ENCODE data around the gene GPR35.

DNA sequence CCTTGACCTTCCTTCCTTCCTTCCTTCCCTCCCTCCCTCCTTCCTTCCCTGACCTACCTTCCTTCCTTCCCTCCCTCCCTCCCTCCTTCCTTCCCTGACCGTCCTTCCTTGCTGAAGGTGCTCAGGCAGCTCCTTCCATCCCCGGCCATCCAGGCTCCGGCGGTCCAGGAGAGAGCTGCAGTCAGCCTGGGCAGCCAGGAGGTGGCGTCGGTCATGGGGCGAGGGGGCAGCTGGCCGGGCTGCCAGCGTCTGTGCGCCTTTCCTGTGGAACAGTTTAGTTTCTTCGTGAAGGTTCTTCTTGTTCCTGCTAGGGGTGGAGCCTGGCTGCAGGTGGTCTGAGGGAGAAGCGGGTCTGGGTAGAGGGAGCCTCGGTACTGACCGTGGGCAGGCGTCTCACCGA lies 15.7 kb downstream of the GPR35 start:
- no peak for TF ChIP-seq POLR2AphosphoS5 (IDR thresholded peaks at IDR 0.05; ENCODE audit: low read length)
- TF ChIP-seq, protein P1, sequence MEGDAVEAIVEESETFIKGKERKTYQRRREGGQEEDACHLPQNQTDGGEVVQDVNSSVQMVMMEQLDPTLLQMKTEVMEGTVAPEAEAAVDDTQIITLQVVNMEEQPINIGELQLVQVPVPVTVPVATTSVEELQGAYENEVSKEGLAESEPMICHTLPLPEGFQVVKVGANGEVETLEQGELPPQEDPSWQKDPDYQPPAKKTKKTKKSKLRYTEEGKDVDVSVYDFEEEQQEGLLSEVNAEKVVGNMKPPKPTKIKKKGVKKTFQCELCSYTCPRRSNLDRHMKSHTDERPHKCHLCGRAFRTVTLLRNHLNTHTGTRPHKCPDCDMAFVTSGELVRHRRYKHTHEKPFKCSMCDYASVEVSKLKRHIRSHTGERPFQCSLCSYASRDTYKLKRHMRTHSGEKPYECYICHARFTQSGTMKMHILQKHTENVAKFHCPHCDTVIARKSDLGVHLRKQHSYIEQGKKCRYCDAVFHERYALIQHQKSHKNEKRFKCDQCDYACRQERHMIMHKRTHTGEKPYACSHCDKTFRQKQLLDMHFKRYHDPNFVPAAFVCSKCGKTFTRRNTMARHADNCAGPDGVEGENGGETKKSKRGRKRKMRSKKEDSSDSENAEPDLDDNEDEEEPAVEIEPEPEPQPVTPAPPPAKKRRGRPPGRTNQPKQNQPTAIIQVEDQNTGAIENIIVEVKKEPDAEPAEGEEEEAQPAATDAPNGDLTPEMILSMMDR (IDR thresholded peaks at IDR 0.05 in 2 of 3, conservative IDR thresholded peaks at IDR 0.05 in 1 of 3; ENCODE audit: control insufficient read depth in 2 of 3, extremely low read depth in 1 of 3, insufficient read depth in 1 of 3, low read depth in 3 of 3, low read length in 3 of 3), result no peak
- TF ChIP-seq POLR2A (IDR thresholded peaks at IDR 0.05; ENCODE audit: low read depth, low read length), result no peak
- TF ChIP-seq CREB1 (IDR thresholded peaks at IDR 0.05; ENCODE audit: low read depth), result no peak
- no peak for TF ChIP-seq ZBTB4 (CRISPR knock-in tag; IDR thresholded peaks at IDR 0.05)
- no peak for TF ChIP-seq RAD21 (IDR thresholded peaks at IDR 0.05; ENCODE audit: insufficient read depth, low read depth, low read length)
- no peak for TF ChIP-seq SREBF2 (IDR thresholded peaks at IDR 0.05; ENCODE audit: low read length)
- no peak for TF ChIP-seq CHD2 (IDR thresholded peaks at IDR 0.05; ENCODE audit: borderline replicate concordance, low read depth, low read length)
- TF ChIP-seq ESRRA (IDR thresholded peaks at IDR 0.05; ENCODE audit: low read length), result no peak
- TF ChIP-seq SMC3 (IDR thresholded peaks at IDR 0.05; ENCODE audit: borderline replicate concordance, low read length), result no peak
- no peak for TF ChIP-seq SRF (IDR thresholded peaks at IDR 0.05; ENCODE audit: low read depth in 2 of 2, low read length in 2 of 2)

Data from GM12878 (cell line).